GM21390 (cell line): Measurements from ENCODE around the gene LDLRAP1.

Experiments used
- ATAC-seq: cut with Tn5 transposase; IDR thresholded peaks from one replicate; pipeline ENCODE4 v1.9.1; 2021; ENCODE audit not compliant: unreplicated experiment

Gene LDLRAP1

GRCh38 chr1:25541889-25542658 is 1.3 kb upstream of the LDLRAP1 start:
- ATAC-seq = no peak

GRCh38 chr1:25543005-25543424 is 391 bp upstream of the LDLRAP1 start:
- ATAC-seq = no peak

- no peak for ATAC-seq
These were observed 898 bp downstream of the LDLRAP1 start for GRCh38 chr1:25544243-25544764.

- no peak for ATAC-seq
These were observed 1.4 kb downstream of the LDLRAP1 start for GRCh38 chr1:25544819-25545218.

- ATAC-seq = no peak
These were observed 2.4 kb downstream of the LDLRAP1 start for GRCh38 chr1:25545767-25546166.

- no peak for ATAC-seq
These were observed 2.8 kb downstream of the LDLRAP1 start for GRCh38 chr1:25546193-25546592.

- ATAC-seq = no peak
These were observed 5.2 kb downstream of the LDLRAP1 start for GRCh38 chr1:25548601-25549000.

GRCh38 chr1:25549273-25550154 is 6.1 kb downstream of the LDLRAP1 start:
- ATAC-seq = peak; percentile 92

- ATAC-seq = no peak
These were observed 6.7 kb downstream of the LDLRAP1 start for GRCh38 chr1:25550155-25550506.

- no peak for ATAC-seq
These were observed 7.4 kb downstream of the LDLRAP1 start for GRCh38 chr1:25550683-25551310.

- ATAC-seq = no peak
These were observed 10.5 kb downstream of the LDLRAP1 start for GRCh38 chr1:25553749-25554429.

GRCh38 chr1:25554430-25554780 is 11.0 kb downstream of the LDLRAP1 start:
- no peak for ATAC-seq

GRCh38 chr1:25554886-25555752 is 11.7 kb downstream of the LDLRAP1 start:
- ATAC-seq = no peak

GRCh38 chr1:25555753-25556092 is 12.3 kb downstream of the LDLRAP1 start:
- ATAC-seq = no peak

- ATAC-seq = no peak
These were observed 12.8 kb downstream of the LDLRAP1 start for GRCh38 chr1:25556132-25556670.

- no peak for ATAC-seq
These were observed 13.5 kb downstream of the LDLRAP1 start for GRCh38 chr1:25556791-25557476.

GRCh38 chr1:25557543-25557942 is 14.1 kb downstream of the LDLRAP1 start:
- ATAC-seq = no peak

- ATAC-seq = no peak
These were observed 15.6 kb downstream of the LDLRAP1 start for GRCh38 chr1:25559031-25559430.

GRCh38 chr1:25560001-25560400 is 16.6 kb downstream of the LDLRAP1 start:
- ATAC-seq = no peak
